H9 (cell line): ENCODE data around the gene ARID3A. TPM values are rescaled to one million over a fixed set of nuclear protein-coding genes. Genes with fewer than 3 reads are reported as not detected.
A peak's percentile ranks its signal among the peaks of the same experiment; 100 is the strongest.

Experiments used
- DNase-seq: peaks from one replicate; pipeline ENCODE4 v3.0.0-alpha.2; 2017
- H2AFZ ChIP-seq: one replicate; pipeline ENCODE4 v1.6.1; 2013; ENCODE audit warnings: mild to moderate bottlenecking, low read length, control low read depth, moderate library complexity
- H2AK5ac ChIP-seq: 2 replicates; pipeline ENCODE4 v1.6.1; 2013; ENCODE audit warnings: low read length, control low read depth, mixed read lengths; ENCODE audit not compliant: insufficient read length
- H2BK120ac ChIP-seq: one replicate; pipeline ENCODE4 v1.6.1; 2013; ENCODE audit warnings: low read depth, mild to moderate bottlenecking, low read length, control low read depth, inconsistent platforms; ENCODE audit not compliant: poor library complexity, severe bottlenecking
- H2BK12ac ChIP-seq: 2 replicates; pipeline ENCODE4 v1.6.1; 2013; ENCODE audit warnings: low read length, control low read depth, mixed read lengths, low read depth; ENCODE audit not compliant: insufficient read length
- H2BK15ac ChIP-seq: 2 replicates; pipeline ENCODE4 v1.6.1; 2013; ENCODE audit warnings: low read depth, low read length, control low read depth
- H2BK20ac ChIP-seq: one replicate; pipeline ENCODE4 v1.6.1; 2013; ENCODE audit warnings: low read depth, mild to moderate bottlenecking, low read length, control low read depth, inconsistent platforms; ENCODE audit not compliant: poor library complexity, severe bottlenecking
- H2BK5ac ChIP-seq: 2 replicates; pipeline ENCODE4 v1.6.1; 2013; ENCODE audit warnings: low read length, control low read depth, mixed read lengths; ENCODE audit not compliant: insufficient read length
- H3K14ac ChIP-seq: 2 replicates; pipeline ENCODE4 v1.6.1; 2013; ENCODE audit warnings: low read length, control low read depth; ENCODE audit not compliant: insufficient read depth
- H3K18ac ChIP-seq: 2 replicates; pipeline ENCODE4 v1.6.1; 2013; ENCODE audit warnings: low read depth, mild to moderate bottlenecking, mixed read lengths, low read length, control low read depth; ENCODE audit not compliant: insufficient read length
- H3K23ac ChIP-seq: 2 replicates; pipeline ENCODE4 v1.6.1; 2013; ENCODE audit warnings: low read length, control low read depth, mixed read lengths, low read depth; ENCODE audit not compliant: insufficient read length
- H3K23me2 ChIP-seq: 2 replicates; pipeline ENCODE4 v1.6.1; 2013; ENCODE audit warnings: low read depth, mild to moderate bottlenecking, mixed read lengths, low read length, control low read depth; ENCODE audit not compliant: insufficient read length, poor library complexity, severe bottlenecking
- H3K27ac ChIP-seq: 2 replicates; pipeline ENCODE4 v1.5.1; 2013; ENCODE audit warnings: low read length, control low read depth, mixed read lengths, low read depth; ENCODE audit not compliant: insufficient read length
- H3K27me3 ChIP-seq: 2 replicates; pipeline ENCODE4 v1.6.1; 2013; ENCODE audit warnings: low read length, control low read depth, inconsistent platforms; ENCODE audit not compliant: insufficient read depth
- H3K4ac ChIP-seq: 2 replicates; pipeline ENCODE4 v1.6.1; 2013; ENCODE audit warnings: low read depth, mild to moderate bottlenecking, control low read depth, inconsistent platforms, low read length, moderate library complexity
- H3K4me1 ChIP-seq: 2 replicates; pipeline ENCODE4 v1.6.1; 2013; ENCODE audit warnings: low read length, control low read depth, inconsistent platforms; ENCODE audit not compliant: insufficient read depth
- H3K4me2 ChIP-seq: 2 replicates; pipeline ENCODE4 v1.6.1; 2013; ENCODE audit warnings: low read length, control low read depth, mixed read lengths; ENCODE audit not compliant: insufficient read length, insufficient read depth
- H3K56ac ChIP-seq: 2 replicates; pipeline ENCODE4 v1.6.1; 2013; ENCODE audit warnings: low read depth, mild to moderate bottlenecking, mixed read lengths, low read length, control low read depth; ENCODE audit not compliant: insufficient read length
- H3K79me1 ChIP-seq: 2 replicates; pipeline ENCODE4 v1.6.1; 2013; ENCODE audit warnings: low read depth, mild to moderate bottlenecking, moderate library complexity, low read length, control low read depth, inconsistent platforms; ENCODE audit not compliant: insufficient read depth, poor library complexity, severe bottlenecking
- H3K79me2 ChIP-seq: 2 replicates; pipeline ENCODE4 v1.6.1; 2013; ENCODE audit warnings: low read length, control low read depth, inconsistent platforms; ENCODE audit not compliant: insufficient read depth
- H3K9ac ChIP-seq: 2 replicates; pipeline ENCODE4 v1.6.1; 2013; ENCODE audit warnings: low read length, control low read depth, mixed read lengths; ENCODE audit not compliant: insufficient read length; ENCODE audit errors: extremely low read depth
- H3K9me3 ChIP-seq: one replicate; pipeline ENCODE4 v1.6.1; 2013; ENCODE audit warnings: low read depth, low read length, inconsistent platforms; ENCODE audit not compliant: control insufficient read depth
- H3T11ph ChIP-seq: one replicate; pipeline ENCODE4 v1.6.1; 2013; ENCODE audit warnings: mild to moderate bottlenecking, low read length, control low read depth, inconsistent platforms
- H4K20me1 ChIP-seq: one replicate; pipeline ENCODE4 v1.6.1; 2013; ENCODE audit not compliant: control insufficient read depth, insufficient read length, insufficient read depth
- H4K5ac ChIP-seq: 2 replicates; pipeline ENCODE4 v1.6.1; 2013; ENCODE audit warnings: low read depth, mild to moderate bottlenecking, mixed read lengths, low read length, control low read depth; ENCODE audit not compliant: insufficient read length
- H4K8ac ChIP-seq: replicated peaks from 2 replicates; pipeline ENCODE4 v1.6.1; 2013; ENCODE audit warnings: low read length, control low read depth, mixed read lengths, low read depth; ENCODE audit not compliant: insufficient read length
- H4K91ac ChIP-seq: 2 replicates; pipeline ENCODE4 v1.6.1; 2013; ENCODE audit warnings: low read depth, mild to moderate bottlenecking, moderate library complexity, mixed read lengths, low read length, control low read depth; ENCODE audit not compliant: insufficient read length
- H3K27ac Mint-ChIP-seq, 3 experiments: 2 replicates in 2 of 3; 3 replicates in 1 of 3; pipeline ENCODE4 v1.8.0; 2020 to 2021; ENCODE audit warnings: mixed read lengths in 3 of 3, mild to moderate bottlenecking in 1 of 3, moderate library complexity in 1 of 3
- H3K27me3 Mint-ChIP-seq: 2 replicates; pipeline ENCODE4 v1.8.0; 2021; ENCODE audit warnings: low read depth, mild to moderate bottlenecking, moderate library complexity, mixed read lengths
- H3K36me3 Mint-ChIP-seq, 3 experiments: 2 replicates in 2 of 3; 3 replicates in 1 of 3; pipeline ENCODE4 v1.8.0; 2020 to 2021; ENCODE audit warnings: low read depth in 3 of 3, mixed read lengths in 3 of 3; ENCODE audit not compliant: insufficient read depth in 1 of 3
- H3K4me1 Mint-ChIP-seq, 2 experiments: 2 replicates each; pipeline ENCODE4 v1.8.0; 2020; ENCODE audit warnings: mixed read lengths in 2 of 2
- H3K4me3 Mint-ChIP-seq, 2 experiments: 2 replicates in 1 of 2; 3 replicates in 1 of 2; pipeline ENCODE4 v1.8.0; 2020 to 2021; ENCODE audit warnings: mild to moderate bottlenecking in 2 of 2, mixed read lengths in 2 of 2, moderate library complexity in 1 of 2
- H3K9me3 Mint-ChIP-seq, 2 experiments: 2 replicates in 1 of 2; 3 replicates in 1 of 2; pipeline ENCODE4 v1.8.0; 2020; ENCODE audit warnings: mild to moderate bottlenecking in 2 of 2, mixed read lengths in 2 of 2, moderate library complexity in 1 of 2
- WGBS: extraction: QIAGEN DNeasy Blood & Tissue Kit; methylation state at CpG from one replicate; pipeline ENCODE4 v1.1.7; 2013; ENCODE audit warnings: missing lambda C conversion rate, low lambda C conversion rate, mixed read lengths; ENCODE audit not compliant: insufficient read length; ENCODE audit errors: extremely low coverage; 5-methylcytosine and 5-hydroxymethylcytosine counted together
- total RNA-seq: library from RNA; stranded (reverse); gene quantifications from 2 replicates; pipeline ENCODE4 v1.2.1, GENCODE V29; 2021
- TF ChIP-seq, protein P1 (sequence below): fragments of 200-600 bp; sonication (generic); conservative IDR thresholded peaks from 3 replicates; pipeline ENCODE4 v1.8.0; 2021; ENCODE audit warnings: antibody characterized with exemption, mild to moderate bottlenecking

The ARID3A gene
- total RNA-seq, 1 experiment from 2014 or later, result 98.3 TPM

DNA sequence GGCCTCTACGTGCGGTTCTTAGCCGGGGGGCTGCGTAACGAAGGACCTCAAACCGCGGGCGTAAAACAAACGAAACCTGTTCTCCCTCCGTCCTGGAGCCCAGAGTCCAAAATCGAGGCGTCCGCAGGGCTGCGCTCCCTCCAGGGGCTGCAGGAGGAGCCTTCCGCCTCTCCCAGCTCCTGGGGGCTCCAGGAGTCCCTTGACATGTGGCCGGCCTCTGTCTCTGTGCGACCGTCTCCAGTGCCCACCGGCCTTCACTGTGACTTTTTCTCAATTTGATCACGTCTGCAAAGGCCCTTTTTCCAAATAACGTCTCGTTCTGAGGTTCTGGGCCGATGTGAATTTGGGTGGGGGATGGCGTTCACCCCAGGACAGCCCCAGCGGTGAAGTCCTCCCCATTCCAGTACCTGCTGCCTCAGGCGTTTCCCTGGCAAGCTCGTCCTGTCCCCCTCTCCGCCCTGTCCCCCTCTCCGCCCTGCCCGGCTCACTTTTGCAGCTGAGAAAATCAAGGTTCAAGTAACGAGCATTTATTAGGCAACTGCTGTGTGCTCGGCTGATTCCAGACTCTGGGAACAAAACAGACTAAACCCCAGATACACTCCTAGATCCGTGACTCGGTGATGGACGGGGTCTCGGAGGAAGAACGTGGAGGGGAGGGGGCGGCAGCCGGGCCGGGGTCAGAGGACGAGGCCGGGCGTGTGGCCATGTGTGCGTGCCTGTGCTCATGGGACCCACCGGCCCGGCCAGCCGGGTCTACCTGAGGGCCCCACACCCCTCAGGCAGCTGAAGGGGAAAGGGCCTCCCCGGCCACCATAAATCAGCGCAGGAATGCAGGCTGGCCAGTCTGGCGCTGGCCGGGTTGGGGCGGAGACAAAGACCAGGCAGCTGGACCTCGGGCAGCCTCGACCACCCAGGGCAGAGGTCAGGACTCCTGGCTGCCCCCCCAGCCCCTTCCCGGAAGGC, 30.2 kb downstream of the ARID3A start:
- DNase-seq, result peak; percentile 57
- Histone ChIP-seq H3T11ph (no peak overlapping the region), H3K79me1 (peaks cover 3% of the 10 kb centered on the region), H3K9me3 (no peaks in the 10 kb centered on the region), H2BK120ac (no peak overlapping the region), H3K23ac (no peak overlapping the region), H4K8ac (no peak overlapping the region), H4K91ac (peak overlapping the region; percentile 50), H3K4me1 (peaks cover 3% of the 10 kb centered on the region; the same call in 1 of the 2 replicates), H3K4ac (no peak overlapping the region), H2AK5ac (no peak overlapping the region), H4K20me1 (no peaks in the 10 kb centered on the region), H2BK20ac (no peak overlapping the region), H3K56ac (no peak overlapping the region), H3K27me3 (no peaks in the 10 kb centered on the region), H3K4me2 (no peak overlapping the region), H2BK15ac (no peak overlapping the region; the same call in 1 of the 2 replicates), H2AFZ (no peak overlapping the region), H3K18ac (peak overlapping the region; percentile 79), H4K5ac (no peak overlapping the region), H2BK5ac (no peak overlapping the region), H3K23me2 (no peaks in the 10 kb centered on the region), H3K79me2 (0 out of 2 replicates have a peak, but pooled peaks cover 3% of the 10 kb centered on the region), H3K14ac (peak overlapping the region; percentile 28), H2BK12ac (no peak overlapping the region), H3K9ac (no peak overlapping the region), H3K27ac (no peak overlapping the region)
- TF ChIP-seq, protein P1, sequence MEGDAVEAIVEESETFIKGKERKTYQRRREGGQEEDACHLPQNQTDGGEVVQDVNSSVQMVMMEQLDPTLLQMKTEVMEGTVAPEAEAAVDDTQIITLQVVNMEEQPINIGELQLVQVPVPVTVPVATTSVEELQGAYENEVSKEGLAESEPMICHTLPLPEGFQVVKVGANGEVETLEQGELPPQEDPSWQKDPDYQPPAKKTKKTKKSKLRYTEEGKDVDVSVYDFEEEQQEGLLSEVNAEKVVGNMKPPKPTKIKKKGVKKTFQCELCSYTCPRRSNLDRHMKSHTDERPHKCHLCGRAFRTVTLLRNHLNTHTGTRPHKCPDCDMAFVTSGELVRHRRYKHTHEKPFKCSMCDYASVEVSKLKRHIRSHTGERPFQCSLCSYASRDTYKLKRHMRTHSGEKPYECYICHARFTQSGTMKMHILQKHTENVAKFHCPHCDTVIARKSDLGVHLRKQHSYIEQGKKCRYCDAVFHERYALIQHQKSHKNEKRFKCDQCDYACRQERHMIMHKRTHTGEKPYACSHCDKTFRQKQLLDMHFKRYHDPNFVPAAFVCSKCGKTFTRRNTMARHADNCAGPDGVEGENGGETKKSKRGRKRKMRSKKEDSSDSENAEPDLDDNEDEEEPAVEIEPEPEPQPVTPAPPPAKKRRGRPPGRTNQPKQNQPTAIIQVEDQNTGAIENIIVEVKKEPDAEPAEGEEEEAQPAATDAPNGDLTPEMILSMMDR, result no peak
- H3K4me3 Mint-ChIP-seq, result no peak overlapping the region
- H3K9me3 Mint-ChIP-seq, result no peaks in the 10 kb centered on the region
- H3K4me1 Mint-ChIP-seq, result peaks cover 8 to 54% of the 10 kb centered on the region in 2 experiments
- no peaks in the 10 kb centered on the region for H3K27me3 Mint-ChIP-seq
- H3K27ac Mint-ChIP-seq, result peak overlapping the region; percentile 29 to 85 (median 77); a peak in 4 of 7 replicates
- peaks cover 2 to 13% (median 11%) of the 10 kb centered on the region in 3 experiments; a peak in 6 of 7 replicates for H3K36me3 Mint-ChIP-seq
- no CpG with 5 or more reads among the region's 55 CpGs for WGBS
